Neural crest cell (in vitro differentiated cells): ENCODE data around the gene CHID1. TPM values are rescaled to one million over a fixed set of nuclear protein-coding genes. Genes with fewer than 3 reads are reported as not detected.

ENCODE experiments used
- DNase-seq: peaks from one replicate; pipeline ENCODE4 v3.0.0; 2021; ENCODE audit warnings: low read depth, mixed read lengths, low spot score
- H3K27ac Mint-ChIP-seq: one replicate; pipeline ENCODE4 v1.8.0; 2021; ENCODE audit warnings: mild to moderate bottlenecking, mixed read lengths; ENCODE audit not compliant: unreplicated experiment
- H3K27me3 Mint-ChIP-seq: 2 replicates; pipeline ENCODE4 v1.8.0; 2021; ENCODE audit warnings: low read depth, mild to moderate bottlenecking, mixed read lengths
- H3K36me3 Mint-ChIP-seq: 2 replicates; pipeline ENCODE4 v1.8.0; 2021; ENCODE audit warnings: low read depth, mild to moderate bottlenecking, mixed read lengths
- H3K4me1 Mint-ChIP-seq: 2 replicates; pipeline ENCODE4 v1.8.0; 2021; ENCODE audit warnings: mixed read lengths
- H3K4me3 Mint-ChIP-seq: one replicate; pipeline ENCODE4 v1.8.0; 2021; ENCODE audit warnings: mild to moderate bottlenecking, mixed read lengths
- H3K9me3 Mint-ChIP-seq: 2 replicates; pipeline ENCODE4 v1.8.0; 2021; ENCODE audit warnings: mixed read lengths
- CTCF ChIP-seq: fragments of 200-600 bp; sonication (generic); conservative IDR thresholded peaks from 2 replicates; pipeline ENCODE4 v1.5.0; 2021; ENCODE audit warnings: antibody characterized with exemption, mild to moderate bottlenecking
- total RNA-seq: library from RNA; stranded (reverse); gene quantifications from 2 replicates; pipeline ENCODE4 v1.2.1, GENCODE V29; 2021

The CHID1 gene
- total RNA-seq, 1 donor from 2014 or later = 82.4 TPM

GRCh38 chr11:890794-891540, 19.6 kb downstream of the CHID1 start:
- no peak for TF ChIP-seq CTCF
- Mint-ChIP-seq H3K4me1 (no peaks in the 10 kb centered on the region), H3K27me3 (no peaks in the 10 kb centered on the region), H3K4me3 (no peak overlapping the region), H3K9me3 (no peaks in the 10 kb centered on the region), H3K36me3 (peaks cover 7% of the 10 kb centered on the region), H3K27ac (no peak overlapping the region)
- DNase-seq = no peak

GRCh38 chr11:889687-890475, 20.7 kb downstream of the CHID1 start:
- Mint-ChIP-seq H3K27me3 (no peaks in the 10 kb centered on the region), H3K36me3 (peaks cover 10% of the 10 kb centered on the region), H3K9me3 (no peaks in the 10 kb centered on the region), H3K4me1 (no peaks in the 10 kb centered on the region), H3K27ac (no peak overlapping the region), H3K4me3 (no peak overlapping the region)
- DNase-seq = no peak
- no peak for TF ChIP-seq CTCF

- H3K9me3 Mint-ChIP-seq = no peaks in the 10 kb centered on the region
- no peak for DNase-seq
- no peak for TF ChIP-seq CTCF
- H3K4me3 Mint-ChIP-seq = no peak overlapping the region
- H3K4me1 Mint-ChIP-seq = no peaks in the 10 kb centered on the region
- no peaks in the 10 kb centered on the region for H3K27me3 Mint-ChIP-seq
- H3K36me3 Mint-ChIP-seq = peaks cover 10% of the 10 kb centered on the region
- peak overlapping the region; percentile 3 for H3K27ac Mint-ChIP-seq
Observed at GRCh38 chr11:889257-889656, 21.4 kb downstream of the CHID1 start.

- Mint-ChIP-seq H3K4me3 (no peak overlapping the region), H3K27ac (no peak overlapping the region), H3K36me3 (peaks cover 10% of the 10 kb centered on the region), H3K27me3 (no peaks in the 10 kb centered on the region), H3K4me1 (no peaks in the 10 kb centered on the region), H3K9me3 (no peaks in the 10 kb centered on the region)
- no peak for DNase-seq
- no peak for TF ChIP-seq CTCF
Observed at GRCh38 chr11:888310-889212, 22.0 kb downstream of the CHID1 start.

- Mint-ChIP-seq H3K27me3 (no peaks in the 10 kb centered on the region), H3K4me1 (no peaks in the 10 kb centered on the region), H3K4me3 (no peak overlapping the region), H3K9me3 (no peaks in the 10 kb centered on the region), H3K27ac (no peak overlapping the region), H3K36me3 (peaks cover 10% of the 10 kb centered on the region)
- no peak for TF ChIP-seq CTCF
- no peak for DNase-seq
Observed at GRCh38 chr11:887589-887988, 23.0 kb downstream of the CHID1 start.
